GM21360 (cell line): ENCODE measurements around the gene NR2C1.

Source experiments
- ATAC-seq: cut with Tn5 transposase; IDR thresholded peaks from one replicate; pipeline ENCODE4 v1.9.1; 2021; ENCODE audit warnings: mild to moderate bottlenecking, moderate library complexity; ENCODE audit not compliant: unreplicated experiment

Gene NR2C1

GRCh38 chr12:95085612-95086011 is 12.2 kb upstream of the NR2C1 start:
- no peak for ATAC-seq

- no peak for ATAC-seq
Observed at GRCh38 chr12:95083938-95084337, 10.5 kb upstream of the NR2C1 start.

- ATAC-seq = no peak
Observed at GRCh38 chr12:95083471-95083870, 10.1 kb upstream of the NR2C1 start.

- no peak for ATAC-seq
Observed at GRCh38 chr12:95077341-95077740, 3.9 kb upstream of the NR2C1 start.

GRCh38 chr12:95074766-95075165 is 1.3 kb upstream of the NR2C1 start:
- ATAC-seq = no peak

GRCh38 chr12:95073698-95074520 is 491 bp upstream of the NR2C1 start:
- ATAC-seq = no peak

GRCh38 chr12:95070378-95070777 is 3.0 kb downstream of the NR2C1 start:
- no peak for ATAC-seq

- no peak for ATAC-seq
Observed at GRCh38 chr12:95066091-95066855, 7.1 kb downstream of the NR2C1 start.

- ATAC-seq = no peak
Observed at GRCh38 chr12:95060951-95061350, 12.5 kb downstream of the NR2C1 start.

GRCh38 chr12:95059984-95060383 is 13.4 kb downstream of the NR2C1 start:
- ATAC-seq = no peak

GRCh38 chr12:95057424-95057823 is 16.0 kb downstream of the NR2C1 start:
- no peak for ATAC-seq

- no peak for ATAC-seq
Observed at GRCh38 chr12:95055057-95055456, 18.4 kb downstream of the NR2C1 start.

- ATAC-seq = no peak
Observed at GRCh38 chr12:95054206-95054605, 19.2 kb downstream of the NR2C1 start.

- ATAC-seq = no peak
Observed at GRCh38 chr12:95051241-95051640, 22.2 kb downstream of the NR2C1 start.

- ATAC-seq = no peak
Observed at GRCh38 chr12:95037906-95038305, 35.5 kb downstream of the NR2C1 start.

- ATAC-seq = no peak
Observed at GRCh38 chr12:95034750-95035149, 38.7 kb downstream of the NR2C1 start.

GRCh38 chr12:95022477-95022876 is 50.9 kb downstream of the NR2C1 start:
- no peak for ATAC-seq

GRCh38 chr12:95017482-95017881 is 55.9 kb downstream of the NR2C1 start:
- ATAC-seq = no peak

GRCh38 chr12:95016120-95016519 is 57.3 kb downstream of the NR2C1 start:
- ATAC-seq = no peak

GRCh38 chr12:95014554-95014953 is 58.9 kb downstream of the NR2C1 start:
- no peak for ATAC-seq

- ATAC-seq = no peak
Observed at GRCh38 chr12:95006206-95006605, 67.2 kb downstream of the NR2C1 start.

- no peak for ATAC-seq
Observed at GRCh38 chr12:95004610-95005009, 68.8 kb downstream of the NR2C1 start.
